Osteocyte (in vitro differentiated cells): ENCODE measurements around the gene PRCC. TPM values are rescaled to one million over a fixed set of nuclear protein-coding genes. Genes with fewer than 3 reads are reported as not detected.

Experiments used
- DNase-seq: peaks from one replicate; pipeline ENCODE4 v3.0.0; 2021; ENCODE audit warnings: mixed read lengths; ENCODE audit not compliant: unreplicated experiment; ENCODE audit errors: extremely low spot score
- H3K27ac Mint-ChIP-seq: one replicate; pipeline ENCODE4 v1.8.0; 2021; ENCODE audit warnings: mild to moderate bottlenecking, mixed read lengths; ENCODE audit not compliant: unreplicated experiment
- H3K27me3 Mint-ChIP-seq: one replicate; pipeline ENCODE4 v1.8.0; 2021; ENCODE audit warnings: mixed read lengths; ENCODE audit not compliant: unreplicated experiment
- H3K36me3 Mint-ChIP-seq: one replicate; pipeline ENCODE4 v1.8.0; 2021; ENCODE audit warnings: mixed read lengths; ENCODE audit not compliant: unreplicated experiment
- H3K4me1 Mint-ChIP-seq: one replicate; pipeline ENCODE4 v1.8.0; 2021; ENCODE audit warnings: mixed read lengths; ENCODE audit not compliant: unreplicated experiment
- H3K4me3 Mint-ChIP-seq: one replicate; pipeline ENCODE4 v1.8.0; 2021; ENCODE audit warnings: mild to moderate bottlenecking, moderate library complexity, mixed read lengths; ENCODE audit not compliant: unreplicated experiment
- H3K9me3 Mint-ChIP-seq: one replicate; pipeline ENCODE4 v1.8.0; 2021; ENCODE audit warnings: mixed read lengths; ENCODE audit not compliant: unreplicated experiment
- CTCF ChIP-seq: fragments of 200-600 bp; sonication (generic); IDR thresholded peaks from 2 replicates; pipeline ENCODE4 v1.5.0; 2021; ENCODE audit warnings: antibody characterized with exemption, mild to moderate bottlenecking, moderate library complexity
- total RNA-seq: library from RNA; stranded (reverse); gene quantifications from 2 replicates; pipeline ENCODE4 v1.2.1, GENCODE V29; 2021

PRCC gene
- total RNA-seq, 1 donor from 2014 or later, result 85.4 TPM

- Mint-ChIP-seq H3K9me3 (no peaks in the 10 kb centered on the region), H3K4me1 (peaks cover 20% of the 10 kb centered on the region), H3K4me3 (peak overlapping the region; percentile 57), H3K27ac (no peak overlapping the region), H3K36me3 (no peaks in the 10 kb centered on the region), H3K27me3 (peaks cover 14% of the 10 kb centered on the region)
- peak; percentile 56 for TF ChIP-seq CTCF
- no peak for DNase-seq
Observed at GRCh38 chr1:156813750-156814570, 46.6 kb downstream of the PRCC start.

- Mint-ChIP-seq H3K27ac (no peak overlapping the region), H3K36me3 (no peaks in the 10 kb centered on the region), H3K4me1 (peaks cover 20% of the 10 kb centered on the region), H3K9me3 (no peaks in the 10 kb centered on the region), H3K27me3 (peaks cover 15% of the 10 kb centered on the region), H3K4me3 (no peak overlapping the region)
- TF ChIP-seq CTCF, result no peak
- DNase-seq, result no peak
Observed at GRCh38 chr1:156814571-156815260, 47.4 kb downstream of the PRCC start.

GRCh38 chr1:156815307-156815826 lies 48.0 kb downstream of the PRCC start:
- Mint-ChIP-seq H3K4me3 (no peak overlapping the region), H3K9me3 (no peaks in the 10 kb centered on the region), H3K36me3 (no peaks in the 10 kb centered on the region), H3K27ac (no peak overlapping the region), H3K27me3 (peaks cover 17% of the 10 kb centered on the region), H3K4me1 (peaks cover 20% of the 10 kb centered on the region)
- TF ChIP-seq CTCF, result no peak
- no peak for DNase-seq

GRCh38 chr1:156815961-156816422 lies 48.7 kb downstream of the PRCC start:
- peaks cover 5% of the 10 kb centered on the region for H3K9me3 Mint-ChIP-seq
- no peak for DNase-seq
- no peaks in the 10 kb centered on the region for H3K36me3 Mint-ChIP-seq
- no peak overlapping the region for H3K27ac Mint-ChIP-seq
- TF ChIP-seq CTCF, result no peak
- H3K4me1 Mint-ChIP-seq, result peaks cover 20% of the 10 kb centered on the region
- no peak overlapping the region for H3K4me3 Mint-ChIP-seq
- H3K27me3 Mint-ChIP-seq, result peaks cover 22% of the 10 kb centered on the region
